HG02610 (cell line): ENCODE results near the gene SEPTIN1.
"Not testable (repeated sequence)": the region's sequence is repeated elsewhere in the genome, so short reads cannot be mapped to it uniquely, and the experiment has no call there.

ENCODE experiments used
- ATAC-seq: cut with Tn5 transposase; IDR thresholded peaks from one replicate; pipeline ENCODE4 v1.9.1; 2021; ENCODE audit warnings: mild to moderate bottlenecking, moderate library complexity; ENCODE audit not compliant: unreplicated experiment

Gene SEPTIN1

DNA sequence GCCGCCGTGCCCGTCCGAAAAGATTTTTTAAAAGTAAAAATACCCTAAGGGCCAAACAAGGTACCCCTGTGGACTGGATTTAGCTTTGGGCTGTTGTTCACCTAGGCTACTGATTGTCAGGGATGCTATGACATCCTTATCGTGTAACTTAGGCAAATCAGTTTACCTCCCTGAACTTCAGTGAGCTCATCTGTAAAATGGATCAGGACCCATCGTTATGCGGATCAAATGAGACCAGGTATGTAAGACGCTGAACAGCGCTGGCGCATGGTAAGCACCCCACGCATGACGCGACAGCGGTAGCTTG lies 24.4 kb upstream of the SEPTIN1 start:
- ATAC-seq = peak; percentile 9

DNA sequence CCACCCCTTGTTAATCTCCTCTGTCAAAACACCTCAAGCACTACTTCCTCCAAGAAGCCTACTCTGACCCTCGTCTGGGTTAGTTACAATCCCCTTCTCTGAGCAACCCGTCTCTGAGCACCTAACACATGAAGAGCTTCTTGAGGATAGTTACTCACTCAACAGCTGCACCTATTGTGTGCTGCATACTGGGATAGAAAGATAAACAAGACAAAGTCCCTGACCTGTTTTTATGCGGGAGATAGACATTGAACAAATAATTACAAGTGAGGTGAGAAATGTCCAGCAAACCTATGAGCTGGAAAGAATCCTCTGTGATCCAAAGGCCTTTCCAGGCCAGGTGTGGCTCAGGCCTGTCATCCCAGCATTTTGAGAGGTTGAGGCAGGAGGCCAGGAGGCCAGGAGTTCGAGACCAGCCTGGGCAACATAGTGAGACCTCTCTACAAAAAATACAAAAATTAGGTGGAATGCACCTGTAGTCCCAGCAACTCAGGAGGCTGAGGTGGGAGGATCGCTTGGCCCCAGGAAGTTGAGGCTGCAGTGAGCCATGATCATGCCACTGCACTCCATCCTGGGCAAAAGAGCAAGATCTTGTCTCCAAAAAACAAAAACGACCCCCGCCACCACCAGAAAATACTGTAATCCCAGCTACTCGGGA lies 19.5 kb upstream of the SEPTIN1 start:
- no peak for ATAC-seq

DNA sequence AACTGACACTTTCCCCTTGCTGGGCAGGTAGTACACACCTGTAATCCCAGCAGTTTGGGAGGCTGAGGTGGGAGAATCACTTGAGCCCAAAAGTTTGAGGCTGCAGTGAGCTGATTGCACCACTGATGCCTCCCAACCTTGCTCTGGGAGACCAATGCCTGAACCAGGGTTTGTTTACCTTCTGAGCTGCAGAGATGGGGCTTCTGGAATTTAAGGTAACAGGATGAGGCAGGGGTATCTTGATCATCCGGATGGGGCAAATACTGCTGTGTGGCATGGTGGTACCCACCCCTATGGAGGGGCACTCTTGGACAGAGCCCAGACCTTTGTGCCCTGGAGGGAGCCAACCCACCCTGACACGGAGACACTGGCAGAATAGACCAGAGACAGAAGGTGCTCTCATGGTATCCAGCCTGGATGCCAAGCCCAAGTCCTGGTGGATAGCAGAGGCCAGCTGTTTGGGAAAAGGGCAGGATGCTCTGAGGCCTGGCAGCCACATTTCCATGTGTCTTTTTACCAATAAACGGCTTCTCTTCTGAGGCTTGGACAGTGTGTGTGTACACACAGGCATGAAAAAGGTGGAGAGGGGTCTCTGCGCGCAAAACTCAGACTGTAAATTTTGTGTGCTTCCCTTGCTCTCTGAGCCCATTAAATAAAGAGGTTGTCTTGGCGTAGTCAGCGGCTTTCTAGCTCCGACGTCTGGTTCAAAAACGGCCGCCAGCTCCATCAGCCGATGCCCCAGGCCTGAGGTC lies 17.2 kb upstream of the SEPTIN1 start:
- ATAC-seq = no peak

DNA sequence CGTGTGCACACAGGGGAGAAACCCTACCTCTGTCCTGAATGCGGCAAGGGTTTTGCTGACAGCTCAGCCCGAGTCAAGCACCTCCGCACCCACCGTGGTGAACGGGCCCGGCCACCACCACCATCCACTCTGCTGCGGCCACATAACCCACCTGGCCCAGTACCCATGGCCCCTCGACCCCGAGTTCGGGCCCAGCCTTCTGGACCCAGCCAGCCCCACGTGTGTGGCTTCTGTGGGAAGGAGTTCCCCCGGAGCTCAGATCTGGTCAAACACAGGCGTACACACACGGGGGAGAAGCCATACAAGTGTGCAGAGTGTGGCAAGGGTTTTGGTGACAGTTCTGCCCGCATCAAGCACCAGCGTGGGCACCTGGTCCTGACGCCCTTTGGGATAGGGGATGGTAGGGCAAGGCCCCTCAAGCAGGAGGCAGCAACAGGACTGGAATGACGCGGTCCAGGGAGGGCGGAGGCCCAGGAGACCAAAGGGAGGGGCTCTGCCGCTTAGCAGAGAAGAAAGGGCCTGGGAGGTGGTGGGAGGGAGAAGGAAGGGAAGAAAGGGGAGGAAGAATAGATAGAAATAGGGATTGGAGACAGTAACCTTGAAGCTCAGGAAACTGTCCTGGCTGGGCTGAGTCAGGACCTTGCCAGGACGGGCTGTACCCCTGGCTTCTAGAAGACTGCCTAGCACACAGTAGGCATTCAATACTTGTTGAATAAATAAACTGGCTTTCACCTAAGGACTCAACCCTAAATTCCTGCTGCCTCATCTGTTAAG lies 16.5 kb upstream of the SEPTIN1 start:
- no peak for ATAC-seq

DNA sequence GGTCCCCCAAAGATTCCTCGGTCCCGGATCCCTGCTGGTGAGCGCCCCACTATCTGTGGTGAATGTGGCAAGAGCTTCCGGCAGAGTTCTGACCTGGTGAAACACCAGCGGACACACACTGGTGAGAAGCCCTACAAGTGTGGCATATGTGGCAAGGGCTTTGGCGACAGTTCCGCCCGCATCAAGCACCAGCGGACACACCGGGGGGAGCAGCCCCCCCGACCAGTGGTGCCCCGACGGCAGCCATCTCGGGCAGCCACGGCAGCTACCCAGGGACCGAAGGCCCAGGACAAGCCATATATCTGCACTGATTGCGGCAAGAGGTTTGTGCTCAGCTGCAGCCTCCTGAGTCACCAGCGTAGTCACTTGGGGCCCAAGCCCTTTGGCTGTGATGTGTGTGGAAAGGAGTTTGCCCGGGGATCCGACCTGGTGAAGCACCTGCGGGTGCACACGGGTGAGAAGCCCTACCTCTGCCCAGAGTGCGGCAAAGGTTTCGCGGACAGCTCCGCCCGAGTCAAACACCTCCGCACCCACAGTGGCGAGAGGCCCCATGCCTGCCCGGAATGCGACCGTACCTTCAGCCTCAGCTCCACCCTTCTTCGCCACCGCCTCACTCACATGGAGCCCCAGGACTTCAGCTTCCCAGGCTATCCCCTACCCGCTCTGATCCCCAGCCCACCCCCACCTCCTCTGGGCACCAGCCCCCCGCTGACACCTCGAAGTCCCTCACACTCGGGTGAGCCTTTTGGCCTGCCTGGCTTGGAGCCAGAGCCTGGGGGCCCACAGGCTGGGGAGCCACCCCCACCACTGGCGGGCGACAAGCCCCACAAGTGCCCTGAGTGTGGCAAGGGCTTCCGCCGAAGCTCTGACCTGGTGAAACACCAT lies 15.7 kb upstream of the SEPTIN1 start:
- no peak for ATAC-seq

DNA sequence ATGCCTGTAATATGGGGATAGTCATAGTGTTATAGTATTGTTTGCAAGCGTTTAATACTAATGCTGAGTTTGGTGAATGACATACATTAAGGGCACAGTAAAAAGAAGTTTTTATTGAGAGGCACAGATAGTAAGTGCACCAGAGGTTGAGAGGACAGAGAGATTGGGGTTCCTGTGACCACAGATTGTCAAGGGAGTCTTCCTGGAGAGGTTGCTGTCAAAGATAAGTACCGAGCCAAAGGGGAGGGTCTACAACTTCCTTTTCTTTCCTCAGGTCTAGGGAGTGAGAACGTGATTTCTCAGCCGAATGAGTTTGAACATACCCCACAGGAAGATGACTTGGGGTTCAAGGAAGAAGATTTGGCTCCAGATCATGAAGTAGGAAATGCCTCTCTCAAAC lies 14.7 kb upstream of the SEPTIN1 start:
- ATAC-seq = no peak

DNA sequence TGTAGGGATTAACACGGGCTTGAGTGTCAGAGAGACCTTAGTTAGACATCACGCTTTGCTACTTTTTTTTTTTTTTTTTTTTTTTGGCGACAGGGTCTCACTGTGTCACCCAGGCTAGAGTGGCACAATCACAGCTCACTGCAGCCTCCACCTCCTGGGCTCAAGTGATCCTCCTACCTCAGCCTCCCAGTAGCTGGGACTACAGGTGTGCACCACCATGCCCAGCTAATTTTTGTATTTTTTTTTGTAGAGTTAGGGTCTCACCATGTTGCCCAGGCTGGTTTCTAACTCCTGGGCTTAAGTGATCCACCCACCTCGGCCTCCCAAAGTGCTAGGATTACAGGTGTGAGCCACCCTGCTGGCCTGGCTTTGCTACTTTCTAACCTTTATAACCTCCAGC lies 14.3 kb upstream of the SEPTIN1 start:
- ATAC-seq = not testable (repeated sequence)

DNA sequence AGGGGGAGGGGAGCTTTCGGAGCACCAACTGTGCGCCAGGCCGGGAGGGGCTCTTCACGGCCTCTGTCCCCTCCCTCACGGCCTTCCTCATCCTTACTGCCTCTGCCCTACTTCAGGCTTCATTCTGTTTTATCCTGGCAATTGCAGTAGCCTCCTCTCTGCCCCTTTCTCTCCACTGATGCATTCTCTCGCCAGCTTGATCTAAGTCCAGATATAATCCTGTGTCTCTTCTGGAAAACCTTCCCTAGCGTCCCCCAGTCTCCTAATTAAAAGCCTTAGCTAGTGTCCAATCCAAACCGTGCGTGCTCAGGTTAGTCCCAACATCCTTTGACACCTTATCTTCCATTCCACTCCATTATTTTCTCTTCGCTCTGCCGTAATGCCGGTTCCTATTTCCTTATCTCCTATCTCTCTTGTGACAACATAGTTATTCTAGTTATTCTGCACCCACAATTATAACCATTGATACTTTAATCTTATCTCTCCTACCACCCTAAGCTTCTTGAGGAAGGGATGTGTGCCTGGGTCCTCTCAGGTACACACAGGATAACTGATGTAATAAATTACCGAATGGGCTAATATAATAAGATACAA lies 13.7 kb upstream of the SEPTIN1 start:
- ATAC-seq = no peak

DNA sequence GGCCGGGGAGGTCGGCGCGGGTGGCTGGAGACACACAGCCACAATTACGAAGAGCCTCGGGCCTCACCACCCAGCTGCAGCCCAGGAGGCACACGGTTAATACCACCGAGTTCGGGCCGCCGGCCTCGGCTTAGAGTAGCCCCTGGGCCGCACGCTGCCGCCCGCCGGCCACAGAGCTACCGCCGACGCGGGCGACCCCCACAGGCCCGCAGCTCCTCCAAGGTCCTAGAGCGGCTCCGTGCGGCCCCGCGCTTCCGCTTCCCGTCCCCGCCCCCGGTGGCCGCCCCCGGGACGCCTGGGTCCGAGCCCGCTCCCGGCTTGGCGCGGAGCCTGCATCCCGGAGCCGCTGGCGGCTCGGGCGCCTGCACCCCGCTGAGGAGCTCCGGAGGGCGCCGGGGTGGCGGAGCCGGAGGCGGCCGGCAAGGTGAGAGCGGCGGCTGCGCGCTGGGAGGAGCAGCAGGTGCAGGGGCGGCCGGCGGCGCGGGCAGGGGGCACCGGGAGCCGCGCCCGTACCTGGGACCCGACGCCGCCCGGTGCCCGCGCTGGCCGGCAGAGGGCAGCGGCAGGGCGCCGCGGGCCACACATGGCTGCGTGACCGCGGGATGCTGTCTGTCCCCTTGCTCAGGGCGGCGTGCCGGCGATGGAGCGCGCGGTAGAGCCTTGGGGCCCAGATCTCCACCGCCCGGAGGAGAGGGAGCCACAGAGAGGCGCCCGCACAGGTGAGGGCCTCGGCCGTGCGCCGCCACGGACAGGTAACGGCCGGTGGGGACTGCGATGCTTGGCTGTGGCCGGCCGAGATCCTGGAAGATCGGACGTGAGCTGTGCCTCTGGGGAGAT lies 13.0 kb upstream of the SEPTIN1 start, which contains the start of gene ZNF48:
Gene ZNF48, plus strand, starts transcription at position 266 of the 837 bp plus-strand sequence. Its CDS starts 375 bp downstream, at position 641.
- ATAC-seq = peak; percentile 58

DNA sequence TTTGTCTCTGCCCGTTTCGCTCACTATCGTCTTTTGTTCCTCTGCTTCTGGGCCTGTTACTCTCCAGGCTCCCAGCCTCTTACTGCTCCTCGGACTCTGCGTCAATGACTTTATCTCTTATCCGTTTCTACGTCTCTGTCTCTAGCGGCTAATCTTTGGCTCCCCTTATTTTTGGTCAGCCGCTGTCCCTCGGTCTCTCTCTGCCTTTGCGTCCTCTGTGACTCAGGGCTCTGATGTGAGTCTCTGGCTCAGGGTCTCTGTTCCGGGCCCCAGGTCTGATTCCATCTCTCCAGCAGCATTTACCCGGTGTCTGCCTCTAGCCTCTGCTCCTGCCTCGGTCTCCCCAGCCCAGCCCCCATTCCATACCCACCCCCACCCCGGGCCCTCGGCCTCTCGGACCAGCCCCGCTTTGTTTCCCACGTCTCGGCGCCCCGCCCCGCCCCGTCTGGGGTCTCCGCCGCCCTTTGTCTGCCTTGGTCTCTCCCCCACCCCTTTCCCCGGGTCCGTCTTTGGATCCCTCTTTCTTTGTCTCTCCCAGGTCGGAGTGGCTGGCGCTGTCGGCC lies 12.3 kb upstream of the SEPTIN1 start:
- ATAC-seq = no peak

DNA sequence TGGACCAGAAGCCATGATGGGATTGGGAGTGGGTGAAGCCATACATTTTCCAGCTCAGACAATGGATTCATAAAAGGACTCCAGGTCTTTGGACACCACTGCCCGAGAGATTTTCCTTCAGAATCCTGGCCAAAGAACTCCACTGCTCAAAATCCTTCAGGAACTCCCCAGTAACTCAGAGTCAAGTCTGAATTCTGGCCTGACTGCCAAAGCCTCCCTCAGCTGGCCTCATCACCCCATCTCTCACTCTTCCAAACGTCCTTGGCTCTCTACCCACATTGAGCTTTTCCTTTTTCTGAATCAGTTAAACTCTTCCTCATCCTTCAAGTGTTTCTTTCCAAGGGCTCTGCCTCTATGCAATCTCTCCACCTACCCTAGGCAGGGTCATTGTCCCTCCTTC lies 1.2 kb upstream of the SEPTIN1 start:
- ATAC-seq = no peak

DNA sequence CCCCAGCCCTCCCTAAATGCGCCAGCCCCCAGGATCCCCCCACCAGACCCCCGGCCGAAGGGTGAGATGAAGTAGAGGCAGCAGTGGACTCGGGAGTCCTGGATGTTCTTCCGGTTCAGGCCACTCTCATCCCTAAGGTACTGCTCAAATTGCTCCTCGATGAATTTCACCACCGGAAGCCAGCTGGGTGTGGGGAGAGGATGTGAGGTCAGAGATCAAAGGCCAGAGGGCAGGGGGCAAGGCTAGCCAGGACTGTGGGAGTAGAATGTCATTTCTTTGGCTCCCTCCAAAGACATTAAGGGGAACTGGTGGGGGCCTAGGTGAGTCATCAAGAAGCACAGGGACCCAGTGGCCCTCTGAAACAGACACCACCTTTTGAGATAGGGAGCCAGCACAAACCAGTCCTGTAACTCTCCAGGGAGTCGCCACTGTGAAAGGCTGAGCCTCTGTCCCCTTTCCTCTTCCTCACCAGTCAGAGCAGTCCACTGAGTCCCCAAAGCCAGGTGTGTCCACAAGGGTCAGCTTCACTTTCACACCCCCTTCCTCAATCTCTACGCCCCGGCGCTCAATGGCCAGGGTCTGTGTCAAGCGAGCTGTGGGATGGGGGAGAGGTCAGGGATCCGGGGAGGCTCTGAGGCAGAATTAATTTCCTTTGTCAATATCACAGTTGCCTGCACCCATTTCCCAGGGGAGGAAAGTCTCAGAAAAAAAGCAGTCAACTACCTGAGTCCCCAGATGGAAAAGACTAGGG lies 895 bp downstream of the SEPTIN1 start:
- ATAC-seq = no peak

DNA sequence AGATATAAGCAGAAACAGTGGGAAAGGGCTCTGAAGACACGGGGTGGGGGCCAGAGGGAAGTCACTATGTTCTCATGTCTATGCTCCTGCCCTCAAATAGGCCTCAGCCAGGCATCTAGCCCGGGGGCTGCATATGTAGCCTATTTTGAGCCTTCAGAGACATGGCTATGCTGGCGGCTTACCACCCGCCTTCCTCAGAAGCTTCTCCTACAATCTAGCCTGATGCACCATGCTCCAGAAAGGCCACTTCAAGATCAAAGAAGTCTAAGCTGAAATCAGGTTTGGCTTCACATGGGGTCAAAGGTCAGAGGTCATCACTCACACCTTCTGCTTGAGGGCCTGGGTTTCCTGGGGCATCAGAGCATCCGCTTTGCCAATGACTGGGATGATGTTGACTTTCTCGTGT lies 1.6 kb downstream of the SEPTIN1 start:
- ATAC-seq = no peak

DNA sequence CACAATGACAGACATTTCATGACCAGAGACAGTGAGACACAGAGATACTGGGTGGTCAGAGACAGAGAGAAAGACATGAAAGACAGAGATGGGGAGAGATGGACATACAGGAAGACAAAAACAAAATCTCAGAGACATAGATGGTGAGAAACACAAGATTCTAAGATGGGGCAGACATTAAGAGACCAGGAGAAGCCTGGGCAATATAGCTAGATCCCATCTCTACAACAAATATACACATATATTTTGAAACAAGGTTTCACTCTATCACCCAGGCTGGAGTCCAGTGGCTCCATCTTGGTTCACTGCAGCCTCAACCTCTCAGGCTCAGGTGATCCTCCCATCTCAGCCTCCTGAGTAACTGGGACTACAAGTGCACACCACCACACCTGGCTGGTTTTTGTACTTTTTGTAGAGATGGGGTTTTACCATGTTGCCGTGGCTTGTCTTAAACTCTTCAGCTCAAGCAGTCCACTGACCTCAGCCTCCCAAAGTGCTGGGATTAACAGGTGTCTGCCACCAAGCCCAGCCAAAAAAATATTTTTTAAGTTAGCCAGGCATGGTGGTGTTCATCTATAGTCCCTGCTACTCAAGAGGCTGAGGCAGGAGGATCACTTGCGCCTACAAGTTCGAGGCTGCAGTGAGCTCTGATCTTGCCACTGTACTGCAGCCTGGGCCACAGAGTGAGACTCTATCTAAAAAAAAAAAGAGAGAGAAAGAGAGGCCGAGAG lies 2.1 kb downstream of the SEPTIN1 start:
- ATAC-seq = no peak

DNA sequence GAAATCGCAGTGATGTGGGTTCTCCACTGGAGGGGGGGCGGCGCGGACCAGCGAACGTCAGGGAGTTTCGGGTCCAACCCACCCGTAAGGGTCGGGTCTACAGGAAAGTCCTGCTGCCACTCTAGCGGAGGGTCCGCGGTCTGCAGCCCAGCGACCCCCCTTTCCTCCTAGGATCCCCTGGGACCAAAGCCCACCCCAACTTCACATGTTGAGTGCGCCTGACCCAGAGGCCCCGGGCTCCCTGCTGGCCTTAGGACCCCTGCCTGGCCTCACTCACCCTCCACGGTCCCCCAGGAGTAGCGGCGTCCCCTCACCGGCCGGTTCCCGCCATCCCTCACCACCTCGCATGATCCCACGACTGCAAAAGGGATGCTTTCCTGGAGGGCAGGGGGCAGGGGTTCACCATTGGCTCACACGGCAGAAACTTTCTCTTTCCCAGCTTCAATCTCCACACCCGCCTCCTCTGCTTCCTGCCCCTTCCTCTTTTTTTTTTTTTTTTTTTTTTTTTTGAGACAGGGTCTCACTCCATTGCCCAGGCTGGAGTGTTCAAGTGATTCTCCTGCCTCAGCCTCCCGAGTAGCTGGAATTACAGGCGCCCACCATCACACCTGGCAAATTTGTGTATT lies 3.1 kb downstream of the SEPTIN1 start:
- ATAC-seq = no peak

DNA sequence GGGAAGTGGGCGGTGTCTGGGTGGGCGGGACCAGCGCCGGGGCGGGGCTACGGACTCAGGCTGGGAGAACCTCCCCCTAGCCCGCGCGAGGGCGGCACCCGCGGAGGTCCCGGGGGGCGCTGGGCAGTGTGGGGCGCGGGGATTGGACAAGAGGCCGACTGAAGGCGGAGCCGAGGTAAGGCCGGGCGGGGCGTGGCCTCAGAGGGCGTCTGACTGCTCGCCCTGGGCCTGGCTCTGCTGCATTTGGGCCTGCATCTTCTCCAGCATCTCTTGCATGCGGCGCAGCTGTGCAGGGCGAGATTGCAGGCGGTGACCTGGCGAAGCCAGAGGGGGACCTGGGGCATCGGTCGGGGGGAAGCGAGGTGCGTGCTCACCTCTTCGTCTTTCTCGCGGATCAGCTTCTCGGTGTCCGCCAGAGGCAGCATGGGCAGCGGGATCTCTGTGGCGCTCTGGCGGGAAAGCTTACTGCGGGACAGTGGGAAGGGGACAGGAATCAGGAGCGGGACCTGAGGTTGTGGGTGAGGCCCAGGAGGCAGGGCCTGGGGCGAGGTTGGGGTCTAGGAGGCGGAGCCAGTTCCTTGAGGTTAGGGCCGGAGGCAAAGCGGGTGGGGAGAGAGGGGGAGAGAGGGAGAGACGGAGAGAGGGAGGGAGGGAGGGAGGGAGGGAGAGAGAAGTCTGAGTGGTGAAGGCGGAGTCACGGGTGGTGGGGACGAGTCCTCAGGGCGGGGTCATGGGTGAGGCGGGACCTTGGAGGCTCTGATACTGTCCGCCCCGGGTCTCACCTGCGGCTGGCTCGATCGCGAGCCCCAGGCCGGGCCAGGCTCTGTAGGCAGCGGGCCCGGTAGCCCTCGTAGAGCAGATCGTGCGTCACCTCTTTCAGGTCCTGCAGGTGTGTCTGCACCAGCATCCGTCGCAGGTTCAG lies 3.9 kb downstream of the SEPTIN1 start:
- peak; percentile 87 for ATAC-seq
